ENCODE data around the gene KLHL29. TPM values are rescaled to one million over a fixed set of nuclear protein-coding genes. Genes with fewer than 3 reads are reported as not detected.

KLHL29 gene
- total RNA-seq, 1 experiment from 2014 or later, result 16.7 TPM

DNA sequence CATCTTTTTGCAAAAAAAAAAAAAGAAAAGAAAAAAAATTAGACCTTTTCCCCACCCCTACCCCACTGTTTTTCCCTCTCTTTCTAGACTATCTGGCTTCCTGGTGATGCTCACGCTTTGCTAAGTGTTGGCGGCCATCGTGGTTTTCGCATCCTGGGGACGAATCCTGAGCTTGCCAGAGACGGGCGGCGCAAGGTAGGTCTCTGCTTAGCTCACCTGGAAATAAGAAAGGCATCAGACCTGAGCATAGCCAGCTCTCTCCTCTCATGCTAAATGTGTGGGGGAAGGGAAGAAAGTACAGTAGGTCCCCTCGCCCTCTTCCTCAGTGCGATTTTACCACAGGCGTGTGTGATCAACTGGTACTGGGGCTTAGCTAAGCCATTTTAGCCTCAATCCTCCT lies 90.5 kb downstream of the KLHL29 start:
- Histone ChIP-seq H3K79me2 (ENCODE audit: insufficient read depth, low read length) (no peaks in the 10 kb centered on the region; the same call in 1 of the 2 replicates), H2AFZ (ENCODE audit: low read depth, low read length, poor library complexity, severe bottlenecking) (no peak overlapping the region), H4K20me1 (ENCODE audit: insufficient read depth) (no peaks in the 10 kb centered on the region), H3K4me1 (ENCODE audit: control insufficient read depth in 1 of 2, insufficient read depth in 2 of 2, low read length in 2 of 2) (peaks cover 3 to 5% of the 10 kb centered on the region in 2 experiments), H3K4me2 (ENCODE audit: low read length) (no peak overlapping the region), H3K27ac (ENCODE audit: low read depth, low read length) (no peak overlapping the region), H3K4me3 (replicated peaks in 1 of 2; ENCODE audit: low read depth in 1 of 2, low read length in 2 of 2) (no peak overlapping the region), H3K27me3 (ENCODE audit: insufficient read depth, low read length) (no peaks in the 10 kb centered on the region), H3K9ac (ENCODE audit: low read length) (no peak overlapping the region), H3K9me3 (ENCODE audit: control insufficient read depth in 1 of 2, insufficient read depth in 1 of 2, low read depth in 1 of 2, low read length in 2 of 2) (no peaks in the 10 kb centered on the region), H3K36me3 (ENCODE audit: control insufficient read depth in 1 of 2, insufficient read depth in 2 of 2, low read length in 2 of 2) (no peaks in the 10 kb centered on the region), H3K9me2 (ENCODE audit: insufficient read depth) (no peaks in the 10 kb centered on the region)
- TF ChIP-seq CBX3 (IDR thresholded peaks at IDR 0.05; ENCODE audit: low read depth) (no peak), MAX (IDR thresholded peaks at IDR 0.05) (no peak), TCF7L2 (IDR thresholded peaks at IDR 0.05; ENCODE audit: borderline replicate concordance, extremely low read depth, insufficient read depth, insufficient read length) (no peak), SIN3A (IDR thresholded peaks at IDR 0.05; ENCODE audit: low read depth) (no peak), SP1 (IDR thresholded peaks at IDR 0.05; ENCODE audit: low read depth) (no peak), ELF1 (IDR thresholded peaks at IDR 0.05; ENCODE audit: borderline replicate concordance, low read depth) (no peak), EGR1 (IDR thresholded peaks at IDR 0.05; ENCODE audit: low read depth) (no peak), RAD21 (IDR thresholded peaks at IDR 0.05; ENCODE audit: low read depth) (no peak), EZH2phosphoT487 (IDR thresholded peaks at IDR 0.05; ENCODE audit: borderline replicate concordance) (no peak), POLR2A (IDR thresholded peaks at IDR 0.05; ENCODE audit: borderline replicate concordance, extremely low read depth, insufficient read depth, insufficient read length) (no peak), ZFX (IDR thresholded peaks at IDR 0.05) (no peak), YY1 (IDR thresholded peaks at IDR 0.05; ENCODE audit: extremely low read depth, insufficient replicate concordance, low read depth, low read length) (no peak), CEBPB (IDR thresholded peaks at IDR 0.05; ENCODE audit: low read depth) (no peak), SRF (IDR thresholded peaks at IDR 0.05; ENCODE audit: low read depth) (no peak), REST (IDR thresholded peaks at IDR 0.05; ENCODE audit: low read depth) (no peak), ATF3 (IDR thresholded peaks at IDR 0.05) (no peak), POLR2AphosphoS5 (IDR thresholded peaks at IDR 0.05; ENCODE audit: low read depth, low read length) (no peak), JUND (IDR thresholded peaks at IDR 0.05) (no peak)
- TF ChIP-seq, protein P1, sequence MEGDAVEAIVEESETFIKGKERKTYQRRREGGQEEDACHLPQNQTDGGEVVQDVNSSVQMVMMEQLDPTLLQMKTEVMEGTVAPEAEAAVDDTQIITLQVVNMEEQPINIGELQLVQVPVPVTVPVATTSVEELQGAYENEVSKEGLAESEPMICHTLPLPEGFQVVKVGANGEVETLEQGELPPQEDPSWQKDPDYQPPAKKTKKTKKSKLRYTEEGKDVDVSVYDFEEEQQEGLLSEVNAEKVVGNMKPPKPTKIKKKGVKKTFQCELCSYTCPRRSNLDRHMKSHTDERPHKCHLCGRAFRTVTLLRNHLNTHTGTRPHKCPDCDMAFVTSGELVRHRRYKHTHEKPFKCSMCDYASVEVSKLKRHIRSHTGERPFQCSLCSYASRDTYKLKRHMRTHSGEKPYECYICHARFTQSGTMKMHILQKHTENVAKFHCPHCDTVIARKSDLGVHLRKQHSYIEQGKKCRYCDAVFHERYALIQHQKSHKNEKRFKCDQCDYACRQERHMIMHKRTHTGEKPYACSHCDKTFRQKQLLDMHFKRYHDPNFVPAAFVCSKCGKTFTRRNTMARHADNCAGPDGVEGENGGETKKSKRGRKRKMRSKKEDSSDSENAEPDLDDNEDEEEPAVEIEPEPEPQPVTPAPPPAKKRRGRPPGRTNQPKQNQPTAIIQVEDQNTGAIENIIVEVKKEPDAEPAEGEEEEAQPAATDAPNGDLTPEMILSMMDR (IDR thresholded peaks at IDR 0.05 in 2 of 3, conservative IDR thresholded peaks at IDR 0.05 in 1 of 3; ENCODE audit: borderline replicate concordance in 1 of 3, insufficient read depth in 1 of 3, low read depth in 2 of 3, low read length in 2 of 3), result no peak
- TF ChIP-seq, protein P2, sequence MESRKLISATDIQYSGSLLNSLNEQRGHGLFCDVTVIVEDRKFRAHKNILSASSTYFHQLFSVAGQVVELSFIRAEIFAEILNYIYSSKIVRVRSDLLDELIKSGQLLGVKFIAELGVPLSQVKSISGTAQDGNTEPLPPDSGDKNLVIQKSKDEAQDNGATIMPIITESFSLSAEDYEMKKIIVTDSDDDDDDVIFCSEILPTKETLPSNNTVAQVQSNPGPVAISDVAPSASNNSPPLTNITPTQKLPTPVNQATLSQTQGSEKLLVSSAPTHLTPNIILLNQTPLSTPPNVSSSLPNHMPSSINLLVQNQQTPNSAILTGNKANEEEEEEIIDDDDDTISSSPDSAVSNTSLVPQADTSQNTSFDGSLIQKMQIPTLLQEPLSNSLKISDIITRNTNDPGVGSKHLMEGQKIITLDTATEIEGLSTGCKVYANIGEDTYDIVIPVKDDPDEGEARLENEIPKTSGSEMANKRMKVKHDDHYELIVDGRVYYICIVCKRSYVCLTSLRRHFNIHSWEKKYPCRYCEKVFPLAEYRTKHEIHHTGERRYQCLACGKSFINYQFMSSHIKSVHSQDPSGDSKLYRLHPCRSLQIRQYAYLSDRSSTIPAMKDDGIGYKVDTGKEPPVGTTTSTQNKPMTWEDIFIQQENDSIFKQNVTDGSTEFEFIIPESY (IDR thresholded peaks at IDR 0.05; ENCODE audit: extremely low read depth, insufficient replicate concordance, low read length), result no peak
- ChIA-PET RAD21 (ENCODE audit: low non-redundant PET in 1 of 2, low total read pairs in 2 of 2, uncharacterized antibody in 2 of 2, unreplicated experiment in 2 of 2) (no interaction called here), POLR2A (no interaction called here), CTCF (no interaction called here)
- intact Hi-C loops (cut with micrococcal nuclease), result no loop called here
- no peak for ATAC-seq
- DNase-seq (ENCODE audit: low read depth, low spot score), result no peak
- no TSS peak for BruUV-seq (replicated peaks)
